Measurements from ENCODE around the gene FN1.

Gene FN1

GRCh38 chr2:215396595-215397313, 39.1 kb downstream of the FN1 start:
- no peak overlapping the region for H3K4me2 ChIP-seq (ENCODE audit: insufficient read depth, low read length)
- no peaks in the 10 kb centered on the region for H3K36me3 ChIP-seq (ENCODE audit: insufficient read depth, low read length)
- H3K9me3 ChIP-seq (ENCODE audit: insufficient read depth, low read length, severe bottlenecking): no peaks in the 10 kb centered on the region
- ATAC-seq (ENCODE audit: insufficient read depth, low read depth) (peak; percentile 56; the same call in 2 of the 3 replicates), DNase-seq (no peak)
- H3K27me3 ChIP-seq (ENCODE audit: insufficient read depth, low read length, poor library complexity): no peaks in the 10 kb centered on the region
- no peaks in the 10 kb centered on the region for H4K20me1 ChIP-seq (ENCODE audit: insufficient read depth, low read length)
- TF ChIP-seq EZH2 (IDR thresholded peaks at IDR 0.05; ENCODE audit: borderline replicate concordance, low read depth, low read length, severe bottlenecking): no peak
- TF ChIP-seq CTCF (IDR thresholded peaks at IDR 0.05; ENCODE audit: borderline replicate concordance, extremely low read depth, low read length, poor library complexity, severe bottlenecking): no peak
- H3K9ac ChIP-seq (ENCODE audit: low read depth, low read length): no peak overlapping the region
- H3K4me1 ChIP-seq (ENCODE audit: insufficient read depth, low read length): peaks cover 6% of the 10 kb centered on the region
- H3K79me2 ChIP-seq (ENCODE audit: insufficient read depth, low read length): no peaks in the 10 kb centered on the region
- no peak overlapping the region for H2AFZ ChIP-seq (ENCODE audit: low read depth, low read length)
- H3K27ac ChIP-seq (ENCODE audit: low read length): no peak overlapping the region
- no peak overlapping the region for H3K4me3 ChIP-seq (ENCODE audit: low read depth in 1 of 2, low read length in 2 of 2)

- H3K36me3 ChIP-seq (ENCODE audit: insufficient read depth, low read length): no peaks in the 10 kb centered on the region
- no peak overlapping the region for H3K27ac ChIP-seq (ENCODE audit: low read length)
- H2AFZ ChIP-seq (ENCODE audit: low read depth, low read length): no peak overlapping the region
- no peak overlapping the region for H3K4me2 ChIP-seq (ENCODE audit: insufficient read depth, low read length)
- TF ChIP-seq EZH2 (IDR thresholded peaks at IDR 0.05; ENCODE audit: borderline replicate concordance, low read depth, low read length, severe bottlenecking): no peak
- no peak for TF ChIP-seq CTCF (IDR thresholded peaks at IDR 0.05; ENCODE audit: borderline replicate concordance, extremely low read depth, low read length, poor library complexity, severe bottlenecking)
- no peaks in the 10 kb centered on the region for H3K79me2 ChIP-seq (ENCODE audit: insufficient read depth, low read length)
- no peak for DNase-seq
- no peaks in the 10 kb centered on the region for H4K20me1 ChIP-seq (ENCODE audit: insufficient read depth, low read length)
- H3K27me3 ChIP-seq (ENCODE audit: insufficient read depth, low read length, poor library complexity): no peaks in the 10 kb centered on the region
- no peaks in the 10 kb centered on the region for H3K9me3 ChIP-seq (ENCODE audit: insufficient read depth, low read length, severe bottlenecking)
- no peak overlapping the region for H3K9ac ChIP-seq (ENCODE audit: low read depth, low read length)
- no peaks in the 10 kb centered on the region for H3K4me1 ChIP-seq (ENCODE audit: insufficient read depth, low read length)
- no peak for ATAC-seq (ENCODE audit: insufficient read depth, low read depth)
- no peak overlapping the region for H3K4me3 ChIP-seq (ENCODE audit: low read depth in 1 of 2, low read length in 2 of 2)
Observed at GRCh38 chr2:215395687-215396460, 40.0 kb downstream of the FN1 start.

GRCh38 chr2:215394102-215394805, 41.6 kb downstream of the FN1 start:
- DNase-seq: no peak
- Histone ChIP-seq H2AFZ (ENCODE audit: low read depth, low read length) (no peak overlapping the region), H3K79me2 (ENCODE audit: insufficient read depth, low read length) (no peaks in the 10 kb centered on the region), H3K4me3 (ENCODE audit: low read depth in 1 of 2, low read length in 2 of 2) (no peak overlapping the region), H3K4me1 (ENCODE audit: insufficient read depth, low read length) (no peaks in the 10 kb centered on the region), H4K20me1 (ENCODE audit: insufficient read depth, low read length) (no peaks in the 10 kb centered on the region), H3K9ac (ENCODE audit: low read depth, low read length) (no peak overlapping the region), H3K36me3 (ENCODE audit: insufficient read depth, low read length) (no peaks in the 10 kb centered on the region), H3K4me2 (ENCODE audit: insufficient read depth, low read length) (no peak overlapping the region), H3K27me3 (ENCODE audit: insufficient read depth, low read length, poor library complexity) (no peaks in the 10 kb centered on the region), H3K27ac (ENCODE audit: low read length) (no peak overlapping the region), H3K9me3 (ENCODE audit: insufficient read depth, low read length, severe bottlenecking) (no peaks in the 10 kb centered on the region)
- ATAC-seq (ENCODE audit: insufficient read depth, low read depth): no peak
- TF ChIP-seq EZH2 (IDR thresholded peaks at IDR 0.05; ENCODE audit: borderline replicate concordance, low read depth, low read length, severe bottlenecking) (no peak), CTCF (IDR thresholded peaks at IDR 0.05; ENCODE audit: borderline replicate concordance, extremely low read depth, low read length, poor library complexity, severe bottlenecking) (no peak)
